MM.1S (cell line): ENCODE measurements around the gene SCUBE1.

Experiments
- DNase-seq: peaks from one replicate; pipeline ENCODE4 v3.0.0-alpha.2; 2015
- H2AFZ ChIP-seq: fragments of 300-600 bp; sonication (generic); 2 replicates; pipeline ENCODE4 v1.6.0; 2016; ENCODE audit warnings: antibody characterized with exemption, low read length
- H3F3A ChIP-seq: fragments of 300-600 bp; sonication (generic); 2 replicates; pipeline ENCODE4 v1.6.1; 2016; ENCODE audit warnings: mild to moderate bottlenecking, antibody characterized with exemption, low read length, moderate library complexity, mixed read lengths; ENCODE audit not compliant: insufficient read depth
- H3K27ac ChIP-seq: fragments of 300-600 bp; sonication (generic); 2 replicates; pipeline ENCODE4 v1.5.1; 2016; ENCODE audit warnings: mild to moderate bottlenecking, low read length
- H3K27me3 ChIP-seq: fragments of 300-600 bp; sonication (generic); replicated peaks from 2 replicates; pipeline ENCODE4 v1.6.0; 2016; ENCODE audit warnings: low read length; ENCODE audit not compliant: insufficient read depth
- H3K36me3 ChIP-seq: fragments of 300-600 bp; sonication (generic); replicated peaks from 2 replicates; pipeline ENCODE4 v1.6.1; 2016; ENCODE audit warnings: mild to moderate bottlenecking, low read length, mixed read lengths; ENCODE audit not compliant: insufficient read depth
- H3K4me1 ChIP-seq: fragments of 300-600 bp; sonication (generic); 2 replicates; pipeline ENCODE4 v1.6.1; 2016; ENCODE audit warnings: low read length, mixed read lengths
- H3K4me2 ChIP-seq: fragments of 300-600 bp; sonication (generic); 2 replicates; pipeline ENCODE4 v1.6.0; 2016; ENCODE audit warnings: low read depth, low read length
- H3K4me3 ChIP-seq: fragments of 300-600 bp; sonication (generic); 2 replicates; pipeline ENCODE4 v1.5.1; 2016; ENCODE audit warnings: low read length, mixed read lengths
- H3K79me2 ChIP-seq: fragments of 300-600 bp; sonication (generic); 2 replicates; pipeline ENCODE4 v1.6.1; 2016; ENCODE audit warnings: mixed run types, low read length, mixed read lengths
- H3K9ac ChIP-seq: fragments of 300-600 bp; sonication (generic); 2 replicates; pipeline ENCODE4 v1.6.1; 2016; ENCODE audit warnings: low read length, mixed read lengths
- H3K9me2 ChIP-seq: fragments of 300-600 bp; sonication (generic); replicated peaks from 2 replicates; pipeline ENCODE4 v1.6.1; 2016; ENCODE audit warnings: mild to moderate bottlenecking, low read length, mixed read lengths; ENCODE audit not compliant: insufficient read depth
- H3K9me3 ChIP-seq: fragments of 300-600 bp; sonication (generic); replicated peaks from 2 replicates; pipeline ENCODE4 v1.6.1; 2016; ENCODE audit warnings: mild to moderate bottlenecking, low read length, mixed read lengths; ENCODE audit not compliant: insufficient read depth
- H4K20me1 ChIP-seq: fragments of 300-600 bp; sonication (generic); 2 replicates; pipeline ENCODE4 v1.6.1; 2016; ENCODE audit warnings: mild to moderate bottlenecking, low read length, moderate library complexity, mixed read lengths; ENCODE audit not compliant: insufficient read depth
- EZH2 ChIP-seq: fragments of 300-600 bp; sonication (generic); optimal IDR thresholded peaks from 2 replicates; pipeline ENCODE3; 2017; ENCODE audit warnings: low read depth, mild to moderate bottlenecking, antibody characterized with exemption, low read length, mixed read lengths
- EZH2phosphoT487 ChIP-seq: fragments of 300-600 bp; sonication (generic); IDR thresholded peaks from 2 replicates; pipeline ENCODE4 v1.6.1; 2018; ENCODE audit warnings: antibody characterized with exemption, low read length
- TF ChIP-seq, protein P1 (sequence below): fragments of 300-600 bp; sonication (generic); IDR thresholded peaks from 2 replicates; pipeline ENCODE4 v1.5.1; 2016; ENCODE audit warnings: antibody characterized with exemption, low read length, mixed read lengths

SCUBE1 gene

DNA sequence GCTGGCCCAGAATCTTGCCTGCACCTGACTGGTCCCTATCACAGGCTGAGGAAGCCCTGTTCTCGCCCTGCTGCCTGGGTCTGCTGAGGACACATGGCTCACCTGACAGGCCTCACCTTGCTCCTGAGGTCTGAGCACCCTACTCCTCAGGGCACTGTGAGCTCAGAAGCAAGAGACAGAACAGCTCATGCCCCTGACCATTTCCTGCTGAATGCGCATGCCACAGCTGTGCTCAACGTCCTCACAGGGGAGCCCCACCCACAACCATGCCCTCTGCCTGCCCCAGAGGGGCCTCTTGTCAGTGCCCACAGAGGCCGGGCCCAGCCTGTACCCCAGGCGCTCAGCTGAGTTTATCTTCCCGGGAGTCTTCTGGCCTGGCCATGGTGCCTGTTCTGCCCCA lies 194.6 kb downstream of the SCUBE1 start:
- H3K27ac ChIP-seq: peak overlapping the region; percentile 36; the same call in 1 of the 2 replicates
- H3K4me1 ChIP-seq: peaks cover 12% of the 10 kb centered on the region
- no peaks in the 10 kb centered on the region for H3K9me3 ChIP-seq
- H3K4me3 ChIP-seq: no peak overlapping the region
- peaks cover 4% of the 10 kb centered on the region for H3K79me2 ChIP-seq
- H3K36me3 ChIP-seq: no peaks in the 10 kb centered on the region
- 0 out of 2 replicates have a peak overlapping the region, but pooled peaks have one; percentile 1 for H3K9ac ChIP-seq
- peaks cover 8% of the 10 kb centered on the region for H3F3A ChIP-seq
- peak; percentile 65 for DNase-seq
- no peaks in the 10 kb centered on the region for H4K20me1 ChIP-seq
- H3K27me3 ChIP-seq: no peaks in the 10 kb centered on the region
- H3K4me2 ChIP-seq: no peak overlapping the region
- peak overlapping the region; percentile 47; the same call in 1 of the 2 replicates for H2AFZ ChIP-seq
- H3K9me2 ChIP-seq: no peaks in the 10 kb centered on the region
- TF ChIP-seq EZH2: no peak
- TF ChIP-seq, protein P1, sequence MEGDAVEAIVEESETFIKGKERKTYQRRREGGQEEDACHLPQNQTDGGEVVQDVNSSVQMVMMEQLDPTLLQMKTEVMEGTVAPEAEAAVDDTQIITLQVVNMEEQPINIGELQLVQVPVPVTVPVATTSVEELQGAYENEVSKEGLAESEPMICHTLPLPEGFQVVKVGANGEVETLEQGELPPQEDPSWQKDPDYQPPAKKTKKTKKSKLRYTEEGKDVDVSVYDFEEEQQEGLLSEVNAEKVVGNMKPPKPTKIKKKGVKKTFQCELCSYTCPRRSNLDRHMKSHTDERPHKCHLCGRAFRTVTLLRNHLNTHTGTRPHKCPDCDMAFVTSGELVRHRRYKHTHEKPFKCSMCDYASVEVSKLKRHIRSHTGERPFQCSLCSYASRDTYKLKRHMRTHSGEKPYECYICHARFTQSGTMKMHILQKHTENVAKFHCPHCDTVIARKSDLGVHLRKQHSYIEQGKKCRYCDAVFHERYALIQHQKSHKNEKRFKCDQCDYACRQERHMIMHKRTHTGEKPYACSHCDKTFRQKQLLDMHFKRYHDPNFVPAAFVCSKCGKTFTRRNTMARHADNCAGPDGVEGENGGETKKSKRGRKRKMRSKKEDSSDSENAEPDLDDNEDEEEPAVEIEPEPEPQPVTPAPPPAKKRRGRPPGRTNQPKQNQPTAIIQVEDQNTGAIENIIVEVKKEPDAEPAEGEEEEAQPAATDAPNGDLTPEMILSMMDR: no peak
- TF ChIP-seq EZH2phosphoT487: no peak

DNA sequence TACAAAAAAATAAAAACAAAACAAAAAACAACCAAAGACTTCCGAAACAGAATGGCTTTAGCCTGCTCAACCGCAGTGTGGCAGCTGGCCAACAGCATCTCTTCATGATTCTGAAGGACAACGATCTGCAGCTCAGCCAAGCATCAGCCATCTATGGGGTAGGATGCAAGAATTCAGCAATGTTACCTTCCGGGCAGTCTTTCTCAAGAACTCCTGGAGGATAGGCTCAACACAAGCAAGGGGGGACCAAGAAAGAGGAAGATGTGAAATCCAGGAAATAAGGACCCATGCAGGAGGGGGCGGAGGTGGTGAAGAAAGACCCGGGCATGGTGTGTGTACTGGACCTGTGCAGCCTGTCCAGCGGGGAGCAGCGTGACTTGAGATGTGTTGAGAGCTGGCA lies 195.4 kb downstream of the SCUBE1 start:
- peaks cover 5% of the 10 kb centered on the region for H3K79me2 ChIP-seq
- H3K9me3 ChIP-seq: no peaks in the 10 kb centered on the region
- peak; percentile 75 for DNase-seq
- no peaks in the 10 kb centered on the region for H4K20me1 ChIP-seq
- peak overlapping the region; percentile 67 for H2AFZ ChIP-seq
- no peaks in the 10 kb centered on the region for H3K9me2 ChIP-seq
- peak overlapping the region; percentile 46; the same call in 1 of the 2 replicates for H3K27ac ChIP-seq
- H3K4me3 ChIP-seq: peak overlapping the region; percentile 38
- peak overlapping the region; percentile 40 for H3K4me2 ChIP-seq
- TF ChIP-seq, protein P1: no peak
- TF ChIP-seq EZH2 (no peak), EZH2phosphoT487 (no peak)
- H3K4me1 ChIP-seq: peaks cover 12% of the 10 kb centered on the region
- peaks cover 8% of the 10 kb centered on the region for H3F3A ChIP-seq
- H3K27me3 ChIP-seq: no peaks in the 10 kb centered on the region
- H3K9ac ChIP-seq: peak overlapping the region; percentile 45; the same call in 1 of the 2 replicates
- no peaks in the 10 kb centered on the region for H3K36me3 ChIP-seq
